Fibroblast of peridontal ligament (primary cell): ENCODE data around the gene ARHGEF4.
"Not testable (repeated sequence)": the region's sequence is repeated elsewhere in the genome, so short reads cannot be mapped to it uniquely, and the experiment has no call there.

ENCODE experiments used
- DNase-seq: peaks from one replicate; pipeline ENCODE4 v3.0.0-alpha.2; 2010; ENCODE audit errors: extremely low read depth

The ARHGEF4 gene

DNA sequence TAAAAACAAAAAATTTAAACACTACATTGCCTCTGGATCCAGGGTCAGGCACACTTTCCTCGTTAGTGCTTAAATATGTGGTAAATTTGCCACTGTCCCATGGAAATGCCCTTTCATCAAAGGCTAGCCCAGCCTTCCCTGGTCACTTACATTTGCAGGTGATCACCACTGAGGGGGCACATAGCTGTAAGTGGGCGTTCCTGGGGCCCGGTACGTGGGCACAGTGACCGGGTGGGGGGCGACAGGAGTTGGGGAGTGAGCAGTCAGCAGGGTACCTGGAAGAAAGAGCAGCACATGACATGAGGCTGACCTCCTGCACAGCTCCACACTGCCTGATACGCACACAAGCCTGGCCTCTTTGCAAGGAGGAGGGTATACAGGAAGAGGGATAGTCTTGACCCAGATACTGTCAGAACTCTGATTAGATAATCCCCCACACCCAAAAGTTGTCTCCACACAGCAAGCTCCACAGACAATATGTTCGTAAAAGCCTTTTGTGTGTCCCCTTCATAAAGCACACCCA lies 216.1 kb downstream of the ARHGEF4 start:
- no peak for DNase-seq

DNA sequence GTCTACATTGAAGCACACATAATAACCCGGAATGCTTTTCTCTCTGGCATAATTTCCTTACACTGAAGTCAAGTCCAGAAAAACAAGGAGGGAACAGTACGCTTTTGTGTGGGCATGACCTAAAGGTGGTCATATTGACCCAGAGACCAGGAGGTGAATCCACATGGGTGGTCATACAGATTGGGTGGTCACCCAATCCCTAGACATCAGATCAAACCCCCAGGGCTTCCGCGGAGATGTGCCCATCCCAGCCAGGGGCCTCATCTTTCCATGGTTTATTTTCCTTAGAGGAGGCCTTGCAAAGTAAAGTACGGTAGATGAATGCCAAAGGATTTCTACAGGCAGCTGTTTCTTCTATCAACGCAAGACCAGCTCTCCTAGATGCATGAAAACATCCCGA lies 217.8 kb downstream of the ARHGEF4 start:
- DNase-seq = no peak

DNA sequence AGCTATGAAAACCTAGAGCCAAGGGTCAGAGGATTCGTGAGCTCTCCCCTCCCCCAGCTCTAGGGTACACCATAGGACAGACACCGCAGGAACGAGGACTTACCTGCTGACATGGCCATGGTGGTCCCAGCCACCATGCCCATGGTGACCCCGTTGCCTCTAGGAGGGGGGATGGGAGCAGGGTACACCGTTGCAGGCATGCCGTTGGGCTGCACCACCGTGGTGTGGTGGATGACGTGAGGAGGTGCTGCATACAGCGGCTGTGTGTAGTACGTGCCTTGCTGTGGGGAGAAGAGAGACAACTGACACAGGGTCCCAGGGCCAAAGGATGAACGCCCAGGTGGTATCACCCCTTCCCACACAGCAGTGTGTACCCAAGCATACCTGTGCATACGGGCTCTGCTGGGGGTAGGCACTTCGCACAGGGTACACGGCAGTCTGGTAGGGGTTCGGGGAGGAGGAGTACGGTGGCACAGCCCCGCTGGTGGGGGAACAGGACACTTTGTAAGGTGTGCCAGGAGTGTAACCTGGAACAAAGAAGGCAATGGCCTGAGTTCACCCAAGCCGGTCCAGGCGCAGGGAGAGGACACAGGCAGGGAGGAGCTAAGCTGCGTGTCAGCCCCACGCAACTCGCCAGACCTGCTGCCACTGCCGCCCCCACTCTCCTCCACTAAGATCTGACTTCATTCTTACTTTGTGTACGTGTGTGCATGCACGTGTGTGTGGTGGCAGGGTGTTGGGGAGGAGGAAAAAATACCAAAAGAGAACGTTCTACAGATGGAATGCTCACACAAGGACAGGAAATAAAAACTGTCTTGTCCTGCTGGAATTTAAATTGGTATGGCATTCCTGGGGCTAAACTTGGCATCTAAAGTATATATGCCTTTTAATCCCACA lies 218.7 kb downstream of the ARHGEF4 start:
- DNase-seq = peak; percentile 51

DNA sequence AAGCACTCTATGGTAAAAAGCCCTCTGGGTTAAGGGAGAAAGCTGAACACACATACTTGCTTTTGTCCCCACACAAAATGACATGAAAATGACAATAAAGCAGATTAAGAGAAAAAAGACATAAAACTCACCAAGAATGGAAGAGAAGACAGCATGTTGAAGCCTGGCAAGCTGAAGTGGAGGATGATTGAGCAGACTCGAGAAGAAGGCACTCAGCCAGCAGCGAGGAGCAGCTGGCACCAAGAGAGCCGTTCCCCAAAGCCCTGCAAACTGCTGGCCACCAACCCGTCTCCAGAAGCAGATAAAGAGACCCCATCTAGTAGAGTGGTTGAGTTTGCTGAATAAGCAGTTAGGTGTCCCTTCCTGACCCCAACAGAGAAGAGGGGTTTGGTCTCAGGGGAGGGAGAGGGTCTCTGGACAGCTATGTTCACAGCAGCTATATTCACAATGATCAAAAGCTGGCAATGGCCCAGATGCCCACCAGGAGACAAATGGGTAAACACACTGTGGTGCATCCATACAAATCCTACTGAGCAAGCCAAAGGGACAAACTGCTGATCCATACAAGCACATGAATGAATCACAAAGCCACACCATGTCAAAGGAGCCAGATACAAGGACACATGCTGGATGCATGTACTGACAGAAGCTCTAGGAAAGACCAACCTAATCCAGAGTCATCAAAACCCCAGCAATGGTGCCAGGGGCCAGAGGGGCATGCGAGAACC lies 219.7 kb downstream of the ARHGEF4 start:
- DNase-seq = peak; percentile 20

DNA sequence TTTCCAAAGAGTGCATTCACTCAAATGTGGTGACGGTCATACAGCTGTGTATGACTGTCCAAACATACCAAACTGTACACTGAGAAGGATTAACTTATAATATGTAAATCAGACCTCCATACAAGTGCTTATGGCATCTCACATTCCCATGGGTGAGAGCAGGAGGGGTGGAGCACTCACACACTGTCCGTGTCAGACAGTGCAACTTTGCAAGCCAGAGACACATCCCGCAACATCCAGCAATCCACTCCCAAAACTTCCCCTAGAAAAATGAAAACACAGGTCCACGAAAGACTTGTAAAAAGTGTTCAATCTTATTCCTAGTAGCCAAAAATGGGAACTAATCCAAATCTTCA lies 220.2 kb downstream of the ARHGEF4 start:
- peak; percentile 33 for DNase-seq

DNA sequence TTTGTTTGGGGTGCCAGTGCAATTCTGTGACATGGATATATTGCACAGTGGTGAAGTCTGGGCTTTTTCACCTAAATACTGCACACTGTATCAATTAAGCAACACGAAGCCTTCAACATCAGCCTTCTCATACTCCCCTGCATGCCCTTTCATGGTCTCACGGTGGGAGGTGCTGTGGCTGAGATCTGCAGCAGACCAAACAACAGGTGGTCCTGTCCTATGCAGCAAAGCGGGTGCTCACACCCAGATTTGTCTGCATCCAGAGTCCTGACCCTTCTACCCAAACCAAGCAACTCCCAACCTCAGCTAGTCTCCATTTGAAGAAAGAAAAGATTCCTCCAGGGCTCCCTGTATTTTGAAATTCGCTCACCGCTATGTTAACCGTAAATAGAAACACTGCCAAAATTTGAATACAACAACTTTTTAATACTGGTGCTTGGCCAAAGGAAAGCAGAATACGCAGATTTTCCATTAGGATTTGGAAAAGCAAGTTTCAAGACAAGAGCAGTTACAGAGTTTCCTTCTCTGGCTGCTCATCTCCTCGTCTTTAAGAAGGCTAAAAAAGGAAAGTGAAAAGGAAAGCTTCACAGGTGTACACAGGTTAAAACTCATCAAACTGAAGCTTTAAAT lies 221.6 kb downstream of the ARHGEF4 start:
- no peak for DNase-seq

DNA sequence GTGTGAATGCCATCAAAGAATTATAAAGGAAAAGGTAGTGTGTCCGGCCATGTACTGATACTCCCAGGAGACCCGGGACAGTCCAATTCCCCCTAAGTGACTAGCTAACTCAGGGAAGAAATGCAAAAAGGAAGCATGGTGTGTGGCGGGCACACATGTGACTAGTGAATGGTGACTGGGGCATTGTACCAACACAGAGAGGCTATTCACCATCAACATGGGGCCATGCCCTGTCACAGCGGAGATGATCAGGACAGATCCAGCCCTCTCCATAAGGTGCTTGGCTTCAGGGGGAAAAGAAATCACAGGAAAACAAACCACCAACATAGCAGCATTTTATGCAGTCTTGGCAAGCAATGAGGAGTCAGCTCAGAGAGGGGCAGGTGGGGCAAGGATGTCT lies 222.2 kb downstream of the ARHGEF4 start:
- DNase-seq = no peak

DNA sequence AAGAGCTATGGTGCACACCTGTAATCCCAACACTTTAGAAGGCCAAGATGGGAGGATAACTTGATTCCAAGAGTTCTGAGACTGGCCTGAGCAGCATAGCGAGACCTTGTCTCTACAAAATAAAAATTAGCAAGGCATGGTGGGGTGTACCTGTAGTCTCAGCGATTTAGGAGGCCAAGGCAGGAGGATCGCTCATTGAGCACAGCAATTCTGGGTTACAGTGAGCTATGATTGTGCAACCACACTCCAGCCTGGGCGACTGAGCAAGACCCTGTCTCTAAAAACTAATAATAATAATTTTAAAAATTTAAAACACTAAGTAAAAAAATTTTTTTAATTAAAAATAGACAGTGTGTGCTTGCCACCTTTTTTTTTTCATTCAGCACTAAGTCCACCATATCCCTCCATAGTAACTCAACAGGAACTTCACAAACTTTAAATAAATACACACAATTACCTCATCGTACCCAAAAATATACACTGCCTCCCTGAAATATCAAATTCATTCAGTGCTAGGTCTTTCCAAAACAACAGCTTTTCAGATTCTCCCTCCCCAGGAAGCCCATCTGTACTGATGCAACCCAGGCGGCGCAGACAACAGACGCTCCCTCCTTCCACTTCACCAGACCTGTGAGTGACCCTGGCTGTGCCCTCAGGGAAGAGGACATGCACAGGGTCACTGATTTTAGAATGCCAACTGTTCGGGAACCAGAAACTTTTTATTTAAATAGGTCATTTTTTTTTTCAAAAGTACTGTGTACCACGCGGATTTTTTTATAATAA lies 227.0 kb downstream of the ARHGEF4 start:
- no peak for DNase-seq

DNA sequence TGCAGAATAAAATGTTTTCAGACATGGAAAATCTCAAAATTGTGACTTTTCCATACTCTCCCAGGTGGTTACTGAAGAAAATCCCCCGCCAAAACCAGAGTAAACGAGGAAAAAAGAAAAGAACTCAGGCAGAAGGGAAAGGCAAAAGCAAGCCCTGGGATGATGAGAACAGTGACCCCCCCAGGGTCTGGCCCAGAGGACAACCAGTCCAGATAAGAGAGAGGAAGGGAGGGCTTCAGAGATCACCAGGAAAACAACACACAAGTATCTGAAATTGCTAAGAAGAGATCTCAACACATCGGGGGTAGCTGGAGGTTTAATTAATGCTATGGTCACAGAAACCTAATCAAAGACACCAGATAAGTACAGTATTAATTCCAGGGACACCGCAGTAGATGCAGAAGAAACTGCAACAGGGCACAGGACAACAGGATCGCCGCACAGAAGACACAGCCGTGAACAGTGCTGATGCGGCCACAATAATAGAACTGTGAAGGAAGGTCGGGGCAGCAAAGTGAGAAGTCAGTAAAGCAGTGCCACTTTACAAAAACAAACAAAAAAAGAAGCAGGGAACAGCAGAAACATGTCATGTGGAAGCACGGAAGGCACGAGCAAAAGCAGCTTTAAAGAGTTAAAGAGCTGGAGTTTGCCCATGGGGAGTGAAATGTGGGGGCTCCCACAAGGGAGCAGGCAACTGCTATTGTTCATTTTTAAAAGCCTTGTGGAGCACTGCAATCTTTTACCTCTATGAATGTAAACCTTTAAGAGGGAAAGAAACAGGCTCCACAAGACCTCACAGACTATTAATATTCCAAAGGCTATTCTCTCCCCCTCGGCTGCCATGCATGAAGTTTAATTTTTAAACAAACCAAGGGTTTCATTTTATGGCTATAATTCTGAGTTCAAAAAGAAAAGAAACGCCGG lies 228.1 kb downstream of the ARHGEF4 start:
- DNase-seq = no peak

DNA sequence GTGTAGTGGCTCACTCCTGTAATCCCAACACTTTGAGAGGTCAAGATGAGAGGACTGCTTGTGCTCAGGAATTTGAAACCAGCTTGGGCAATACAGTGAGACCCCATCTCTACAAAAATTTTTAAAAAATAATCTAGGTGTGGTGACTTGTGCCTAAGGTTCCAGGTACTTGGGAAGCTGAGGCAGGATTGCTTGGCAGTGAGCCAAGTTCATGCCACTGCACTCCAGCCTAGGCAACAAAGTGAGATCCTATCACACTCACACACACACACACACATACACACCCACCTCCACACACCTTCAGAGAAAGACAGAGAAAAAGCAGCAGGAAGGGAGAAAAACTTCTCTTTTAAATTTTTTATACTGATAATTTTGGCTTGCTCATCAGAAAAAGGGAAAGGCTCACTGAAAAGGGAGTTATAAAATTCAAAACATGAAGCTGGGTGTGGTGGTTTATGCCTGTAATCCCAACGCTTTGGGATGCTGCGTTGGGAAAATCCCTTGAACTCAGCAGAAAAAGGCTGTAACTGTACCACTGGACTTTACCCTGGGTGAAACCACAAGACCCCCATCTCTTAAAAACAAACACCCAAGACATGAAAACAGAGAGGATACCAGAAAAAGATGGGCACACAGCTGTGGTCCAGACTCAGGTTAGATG lies 230.9 kb downstream of the ARHGEF4 start:
- DNase-seq = no peak

DNA sequence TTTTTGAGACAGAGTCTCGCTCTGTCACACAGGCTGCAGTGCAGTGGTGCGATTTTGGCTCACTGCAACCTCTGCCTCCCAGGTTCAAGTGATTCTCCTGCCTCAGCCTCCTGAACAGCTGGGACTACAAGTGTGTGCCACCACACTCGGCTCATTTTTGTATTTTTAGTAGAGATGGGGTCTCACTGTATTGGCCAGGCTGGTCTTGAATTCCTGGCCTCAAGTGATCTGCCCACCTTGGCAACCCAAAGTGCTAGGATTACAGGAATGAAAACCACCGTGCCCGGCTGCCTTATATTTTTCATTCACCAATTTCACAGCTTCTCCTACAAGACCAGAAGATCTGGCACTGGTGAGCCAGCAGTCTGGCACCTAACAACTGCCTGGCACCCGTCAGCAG lies 231.5 kb downstream of the ARHGEF4 start:
- not testable (repeated sequence) for DNase-seq

DNA sequence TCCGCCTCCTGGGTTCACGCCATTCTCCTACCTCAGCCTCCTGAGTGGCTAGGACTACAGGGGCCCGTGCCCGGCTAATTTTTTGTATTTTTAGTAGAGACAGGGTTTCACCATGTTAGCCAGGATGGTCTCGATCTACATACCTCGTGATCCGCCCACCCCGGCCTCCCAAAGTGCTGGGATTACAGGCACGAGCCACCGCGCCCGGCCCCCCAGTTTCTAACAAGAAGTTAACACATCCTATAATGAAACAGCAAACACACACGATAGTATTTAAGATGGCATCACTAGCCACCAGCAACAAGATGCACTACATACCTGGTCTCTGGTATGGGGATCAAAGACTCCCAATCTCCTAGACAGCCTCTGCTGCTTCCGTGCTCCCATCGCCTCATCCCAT lies 238.9 kb downstream of the ARHGEF4 start:
- DNase-seq = not testable (repeated sequence)

DNA sequence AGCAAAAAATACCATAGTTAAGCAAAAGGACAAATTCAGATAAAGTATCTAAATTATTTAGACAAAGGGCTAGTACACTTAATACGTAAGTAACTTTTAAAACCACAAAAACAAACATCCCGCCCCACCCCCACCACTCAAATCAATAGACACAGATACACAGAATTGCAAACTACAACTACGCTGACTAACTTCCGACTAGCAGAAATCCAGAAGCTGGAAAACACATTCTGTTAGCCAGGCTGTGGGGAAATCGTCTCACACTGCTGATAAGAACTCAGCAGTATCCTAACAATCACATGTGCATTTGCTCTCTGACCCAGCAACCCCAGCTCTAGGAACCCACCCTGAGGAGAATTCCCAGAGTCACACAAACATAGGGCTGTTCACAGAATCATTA lies 240.0 kb downstream of the ARHGEF4 start:
- no peak for DNase-seq

DNA sequence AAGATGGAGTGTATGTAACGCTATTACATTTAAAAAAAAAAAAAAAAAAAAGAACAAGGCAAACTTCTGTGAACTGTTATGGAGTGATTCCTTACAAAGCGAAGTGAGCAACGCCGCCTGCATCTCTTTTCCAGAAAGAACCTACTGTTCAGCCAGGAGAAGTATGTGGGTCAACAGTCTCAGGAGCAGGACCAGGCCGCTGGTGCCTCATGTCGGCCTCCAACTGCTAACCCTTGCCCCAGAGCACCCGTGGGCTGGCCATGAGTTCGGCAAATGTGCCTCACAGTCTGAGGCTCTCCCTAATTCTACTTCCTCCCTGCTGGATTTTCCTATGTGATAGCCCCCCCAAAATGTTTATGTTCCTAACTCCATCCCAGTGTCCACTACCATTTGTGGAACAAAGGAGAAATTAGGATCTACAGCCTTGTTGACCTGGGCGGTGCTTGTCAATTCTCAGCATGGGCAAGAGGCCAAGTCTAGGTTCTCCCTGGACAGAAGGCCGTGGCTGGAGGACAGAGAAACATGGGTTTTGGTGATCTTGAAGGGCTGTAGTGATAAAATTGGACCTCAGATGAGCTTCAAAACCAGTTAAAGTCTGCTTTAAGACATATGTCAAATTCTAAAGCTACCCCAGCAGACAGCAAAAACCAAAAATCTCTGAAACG lies 240.6 kb downstream of the ARHGEF4 start:
- no peak for DNase-seq

DNA sequence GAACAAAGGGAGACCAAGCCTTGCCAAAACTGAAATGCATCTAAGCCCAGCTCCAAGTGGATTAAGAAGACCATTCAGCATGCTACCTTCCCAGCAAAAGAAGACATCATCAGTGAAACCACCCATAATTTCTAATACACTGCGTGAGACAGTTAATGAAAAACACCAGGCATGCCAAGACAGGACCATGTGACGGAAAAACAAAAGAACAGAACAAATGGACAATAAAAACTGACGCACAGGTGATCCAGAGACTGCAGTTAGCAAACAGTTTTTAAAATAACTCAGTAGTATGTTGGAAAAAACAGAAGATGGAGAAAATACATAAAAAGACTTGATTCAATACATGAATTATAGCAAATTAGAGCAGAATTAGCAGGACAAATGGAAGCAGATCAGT lies 241.3 kb downstream of the ARHGEF4 start:
- DNase-seq = no peak

DNA sequence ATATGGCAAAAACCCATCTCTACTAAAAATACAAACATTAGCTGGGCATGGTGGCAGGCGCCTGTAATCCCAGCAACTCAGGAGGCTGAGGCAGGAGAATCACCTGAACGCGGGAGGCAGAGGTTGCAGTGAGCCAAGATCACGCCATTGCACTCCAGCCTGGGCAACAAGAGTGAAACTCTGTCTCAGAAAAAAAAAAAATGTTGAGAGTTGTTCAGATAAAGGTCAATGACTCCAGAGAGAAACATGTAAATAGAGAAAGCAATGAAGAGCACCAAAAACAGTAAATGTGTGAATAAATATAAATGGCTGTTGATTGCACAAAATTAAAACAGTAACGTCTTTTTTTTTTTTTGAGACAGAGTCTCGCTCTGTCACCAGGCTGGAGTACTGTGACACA lies 243.2 kb downstream of the ARHGEF4 start:
- not testable (repeated sequence) for DNase-seq

DNA sequence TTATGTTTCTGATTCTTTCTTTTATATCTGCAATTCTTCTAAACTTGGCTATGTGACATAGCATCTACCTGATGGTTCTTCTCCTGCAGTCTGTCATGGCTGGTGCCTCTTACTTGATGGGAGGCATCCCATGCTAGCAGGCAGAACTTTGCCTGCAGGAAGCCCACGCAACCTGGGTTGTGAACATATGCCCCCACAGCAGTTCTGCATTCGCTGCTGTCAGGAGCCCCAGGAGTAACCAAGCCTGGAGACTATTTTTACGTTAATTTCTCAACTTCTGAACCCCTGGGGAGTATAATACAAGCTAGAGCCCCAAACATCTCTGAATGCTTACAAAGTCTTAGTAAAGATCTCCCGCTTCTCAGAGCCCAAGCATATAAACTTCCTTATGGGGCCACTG lies 244.5 kb downstream of the ARHGEF4 start:
- no peak for DNase-seq

DNA sequence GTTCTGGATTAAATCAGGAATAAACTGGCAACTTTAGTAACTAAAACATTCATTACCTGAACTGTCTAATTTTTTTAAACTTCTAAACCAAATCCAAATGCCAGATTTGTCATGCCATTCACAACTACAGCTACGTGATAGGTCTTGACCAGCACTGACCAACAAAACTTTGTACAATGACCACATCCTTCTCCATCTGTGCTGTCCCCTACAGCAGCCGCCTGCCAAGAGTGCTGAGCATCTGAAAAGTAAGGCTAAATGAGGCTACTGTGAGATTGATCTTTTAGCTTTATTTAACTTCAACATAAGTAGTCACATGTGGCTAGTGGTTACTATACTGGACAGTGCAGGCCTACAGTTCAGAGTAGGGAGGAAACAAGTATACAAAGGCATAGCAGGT lies 248.9 kb downstream of the ARHGEF4 start:
- DNase-seq = no peak

DNA sequence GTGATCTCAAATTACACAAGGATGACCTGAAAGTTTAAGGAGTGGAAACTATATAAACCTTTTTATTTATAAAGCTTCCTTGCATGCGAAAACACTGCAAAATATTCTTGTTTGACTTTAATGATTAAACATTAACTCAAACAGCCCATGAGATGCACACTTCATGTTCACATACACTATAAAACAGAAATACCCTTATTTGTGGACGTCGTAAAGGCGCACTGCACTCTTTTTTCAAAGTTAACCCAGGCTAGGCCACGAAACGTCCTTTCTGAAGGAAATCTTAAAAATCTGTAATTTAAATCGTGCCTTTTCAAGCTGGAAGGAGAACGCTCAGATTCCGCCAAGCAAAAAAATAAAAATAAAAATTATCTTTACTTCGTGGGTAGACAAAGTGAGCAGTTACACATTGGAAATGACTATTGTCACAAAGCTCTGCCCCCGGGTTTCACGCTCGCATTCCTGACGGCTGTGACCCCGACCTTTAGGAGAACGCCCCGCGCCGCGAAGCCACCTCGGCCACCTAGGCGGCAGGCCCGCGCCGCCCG lies 255.8 kb downstream of the ARHGEF4 start:
- DNase-seq = peak; percentile 23
